HUES6 (cell line): ENCODE results near the gene DIRAS1.
"Not testable (repeated sequence)": the region's sequence is repeated elsewhere in the genome, so short reads cannot be mapped to it uniquely, and the experiment has no call there.

Experiments
- H3K27ac ChIP-seq: 2 replicates; pipeline ENCODE4 v1.7.0; 2013; ENCODE audit warnings: low read depth, mild to moderate bottlenecking, low read length, inconsistent platforms
- H3K27me3 ChIP-seq: 2 replicates; pipeline ENCODE4 v1.6.1; 2013; ENCODE audit warnings: low read length; ENCODE audit not compliant: control insufficient read depth, insufficient read depth
- H3K36me3 ChIP-seq: 2 replicates; pipeline ENCODE4 v1.6.1; 2013; ENCODE audit warnings: low read length; ENCODE audit not compliant: control insufficient read depth, insufficient read depth
- H3K4me1 ChIP-seq: 2 replicates; pipeline ENCODE4 v1.6.1; 2013; ENCODE audit warnings: low read length; ENCODE audit not compliant: control insufficient read depth, insufficient read depth
- H3K4me3 ChIP-seq: 2 replicates; pipeline ENCODE4 v1.5.1; 2013; ENCODE audit warnings: low read depth, low read length
- H3K9ac ChIP-seq: one replicate; pipeline ENCODE4 v1.6.1; 2013; ENCODE audit warnings: mild to moderate bottlenecking, low read length
- H3K9me3 ChIP-seq: 2 replicates; pipeline ENCODE4 v1.6.1; 2013; ENCODE audit warnings: low read depth, low read length; ENCODE audit not compliant: control insufficient read depth, insufficient read depth

The DIRAS1 gene

DNA sequence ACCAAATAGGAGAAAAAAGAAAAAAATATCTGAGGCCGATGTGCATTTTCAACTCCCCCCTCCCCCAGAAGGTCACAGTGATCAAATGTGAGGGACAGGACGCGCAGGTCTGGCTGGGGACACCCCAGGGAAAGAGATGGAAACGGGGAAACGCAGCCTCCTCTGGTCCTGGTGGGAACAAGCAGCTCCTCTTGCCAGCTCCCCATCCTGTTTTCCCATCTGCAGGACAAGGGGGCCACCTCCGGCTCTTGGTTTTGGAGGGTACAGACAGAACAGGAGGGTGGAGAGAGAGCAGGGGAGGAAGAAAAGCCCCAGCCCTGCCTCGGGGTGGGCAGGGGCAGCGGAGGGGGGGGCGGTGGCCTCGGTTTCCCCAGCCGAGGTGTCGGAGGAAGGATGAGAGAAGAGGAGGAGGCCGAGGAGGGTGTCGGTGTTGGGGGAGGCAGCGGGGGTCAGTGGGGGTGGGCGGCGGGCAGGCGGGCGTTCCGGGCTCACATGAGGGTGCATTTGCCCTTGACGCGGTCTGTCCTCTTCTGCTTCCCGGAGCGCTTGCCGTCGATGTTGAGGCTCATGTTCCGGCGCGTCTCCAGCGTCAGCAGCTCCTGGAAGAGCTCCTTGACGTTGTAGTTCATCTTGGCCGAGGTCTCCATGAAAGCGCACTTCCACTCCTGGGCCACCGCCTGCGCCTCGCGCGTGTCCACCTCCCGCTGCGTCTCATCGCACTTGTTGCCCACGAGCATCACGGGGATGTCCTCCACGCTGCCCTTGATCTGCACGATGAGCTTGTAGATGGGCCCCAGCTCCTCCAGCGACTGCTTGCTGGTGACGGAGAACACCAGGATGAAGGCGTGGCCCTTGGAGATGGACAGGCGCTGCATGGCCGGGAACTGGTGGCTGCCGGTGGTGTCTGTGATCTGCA, 4.2 kb downstream of the DIRAS1 start:
- Histone ChIP-seq H3K27ac (no peak overlapping the region), H3K9ac (no peak overlapping the region), H3K4me1 (peaks cover 9% of the 10 kb centered on the region; the same call in 1 of the 2 replicates), H3K27me3 (peaks cover 6% of the 10 kb centered on the region), H3K36me3 (no peaks in the 10 kb centered on the region), H3K9me3 (peaks cover 13% of the 10 kb centered on the region), H3K4me3 (no peak overlapping the region)

DNA sequence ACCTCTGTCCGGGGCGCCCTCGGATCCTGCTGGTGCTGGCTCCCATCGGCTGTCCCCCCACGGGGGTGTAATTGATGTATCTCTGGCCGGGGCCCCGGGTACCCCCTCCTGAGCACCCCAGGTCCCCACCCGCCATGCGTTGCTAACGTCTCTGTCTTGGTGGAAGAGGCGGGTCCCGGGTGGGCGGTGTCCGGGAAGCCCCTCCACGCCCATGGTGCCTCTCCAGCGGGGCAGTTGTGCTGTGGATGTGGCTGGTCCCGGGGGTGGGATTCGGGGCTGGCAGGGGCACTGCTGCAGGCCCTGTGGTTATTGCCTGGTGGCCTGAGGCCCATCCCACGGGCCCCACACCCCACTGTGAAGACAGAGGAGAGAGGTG, 4.9 kb downstream of the DIRAS1 start:
- Histone ChIP-seq H3K4me1 (peaks cover 8% of the 10 kb centered on the region; the same call in 1 of the 2 replicates), H3K9me3 (peaks cover 13% of the 10 kb centered on the region), H3K27me3 (no peaks in the 10 kb centered on the region; the same call in 1 of the 2 replicates), H3K27ac (no peak overlapping the region), H3K9ac (no peak overlapping the region), H3K4me3 (no peak overlapping the region), H3K36me3 (no peaks in the 10 kb centered on the region)

DNA sequence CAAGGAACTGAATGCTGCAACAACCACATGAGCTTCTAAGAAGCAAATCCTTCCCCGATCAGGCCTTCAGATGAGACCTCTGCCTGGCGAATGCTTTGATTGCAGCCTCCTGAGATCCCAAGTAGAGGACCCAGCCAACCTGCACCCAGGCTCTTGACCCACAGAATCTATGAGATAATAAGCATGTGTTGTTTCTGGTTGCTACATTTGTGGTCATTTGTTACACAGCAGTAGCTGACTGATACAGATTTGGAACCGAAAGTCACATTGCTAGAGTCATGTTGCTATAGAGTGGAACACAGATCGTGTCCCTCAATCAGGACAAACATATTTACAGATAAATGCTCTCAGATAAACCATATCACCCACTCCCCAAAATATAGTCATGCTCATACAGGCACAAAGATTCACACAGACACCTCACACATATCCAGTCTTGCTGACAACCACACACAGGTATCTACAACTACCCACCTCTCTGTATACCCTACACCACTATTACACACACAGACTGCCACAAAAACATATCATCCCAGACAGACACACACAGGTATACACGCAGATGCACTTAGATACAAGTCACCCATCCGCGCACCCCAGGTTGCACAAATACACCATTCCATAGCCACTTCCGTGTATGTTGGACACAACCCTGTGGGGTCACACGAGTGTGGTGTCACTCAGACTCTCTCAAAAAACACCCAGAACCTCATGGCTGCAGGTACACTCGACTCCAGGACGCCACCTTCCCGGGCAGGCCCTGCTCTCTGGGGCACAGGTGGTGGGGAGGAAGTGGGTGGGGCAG, 5.5 kb downstream of the DIRAS1 start:
- Histone ChIP-seq H3K36me3 (no peaks in the 10 kb centered on the region), H3K9me3 (peaks cover 13% of the 10 kb centered on the region), H3K27ac (no peak overlapping the region), H3K27me3 (no peaks in the 10 kb centered on the region; the same call in 1 of the 2 replicates), H3K9ac (no peak overlapping the region), H3K4me1 (peaks cover 8% of the 10 kb centered on the region; the same call in 1 of the 2 replicates), H3K4me3 (no peak overlapping the region)

DNA sequence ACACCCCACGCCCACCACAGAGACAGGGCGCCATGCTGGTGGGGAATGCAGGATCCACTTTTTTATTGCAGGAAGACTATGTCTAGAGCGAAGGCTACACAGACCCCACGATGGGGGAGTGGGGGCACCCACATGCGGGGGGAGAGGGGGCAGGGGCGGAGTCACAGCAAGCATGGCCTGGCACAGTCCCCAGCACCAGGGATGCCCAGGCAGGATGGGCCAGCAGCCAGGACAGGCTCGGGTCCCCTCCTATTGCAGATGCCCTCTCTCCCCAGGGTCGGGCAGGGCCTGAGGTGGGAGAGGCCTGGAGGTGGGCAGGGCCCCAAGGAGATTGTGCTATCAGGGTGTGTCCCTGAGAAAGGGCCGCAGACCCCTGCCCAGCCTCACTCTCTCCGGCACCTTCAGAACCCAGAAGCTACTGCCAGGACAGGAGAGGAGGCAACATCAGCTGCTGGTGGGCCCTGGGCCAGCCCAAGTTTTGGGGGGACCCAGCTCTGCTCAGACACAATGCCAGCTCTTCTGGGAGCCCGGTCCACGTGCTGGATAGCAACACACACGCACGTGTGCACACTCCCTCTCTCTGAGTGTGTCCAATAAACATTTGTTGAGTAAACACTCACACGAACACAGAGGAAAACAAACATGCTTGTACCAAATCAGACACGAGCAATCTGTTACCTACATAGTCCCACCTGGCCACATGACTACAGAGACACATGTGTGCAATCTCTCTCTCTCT, 6.5 kb downstream of the DIRAS1 start:
- Histone ChIP-seq H3K9me3 (peaks cover 13% of the 10 kb centered on the region), H3K36me3 (no peaks in the 10 kb centered on the region), H3K27me3 (no peaks in the 10 kb centered on the region; the same call in 1 of the 2 replicates), H3K27ac (no peak overlapping the region), H3K4me1 (peaks cover 2% of the 10 kb centered on the region; the same call in 1 of the 2 replicates), H3K9ac (no peak overlapping the region), H3K4me3 (no peak overlapping the region)

DNA sequence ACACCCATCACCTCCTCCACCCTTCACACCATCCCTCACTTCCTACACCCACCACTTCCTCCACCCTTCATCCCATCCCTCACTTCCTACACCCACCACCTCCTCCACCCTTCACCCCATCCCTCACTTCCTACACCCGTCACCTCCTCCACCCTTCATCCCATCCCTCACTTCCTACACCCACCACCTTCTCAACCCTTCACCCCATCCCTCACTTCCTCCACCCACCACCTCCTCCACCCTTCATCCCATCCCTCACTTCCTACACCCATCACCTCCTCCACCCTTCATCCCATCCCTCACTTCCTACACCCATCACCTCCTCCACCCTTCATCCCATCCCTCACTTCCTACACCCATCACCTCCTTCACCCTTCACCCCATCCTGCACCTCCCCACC, 7.1 kb downstream of the DIRAS1 start:
- not testable (repeated sequence) for H3K36me3 ChIP-seq, H3K27me3 ChIP-seq, H3K4me1 ChIP-seq, H3K9ac ChIP-seq, H3K27ac ChIP-seq, H3K4me3 ChIP-seq
- peaks cover 13% of the 10 kb centered on the region for H3K9me3 ChIP-seq

DNA sequence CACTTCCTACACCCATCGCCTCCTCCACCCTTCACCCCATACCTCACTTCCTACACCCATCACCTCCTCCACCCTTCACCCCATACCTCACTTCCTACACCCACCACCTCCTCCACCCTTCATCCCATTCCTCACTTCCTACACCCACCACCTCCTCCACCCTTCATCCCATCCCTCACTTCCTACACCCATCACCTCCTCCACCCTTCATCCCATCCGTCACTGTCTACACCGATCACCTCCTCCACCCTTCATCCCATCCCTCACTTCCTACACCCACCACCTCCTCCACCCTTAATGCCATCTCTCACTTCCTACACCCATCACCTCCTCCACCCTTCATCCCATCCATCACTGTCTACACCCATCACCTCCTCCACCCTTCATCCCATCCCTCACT, 8.0 kb downstream of the DIRAS1 start:
- not testable (repeated sequence) for H3K36me3 ChIP-seq, H3K27ac ChIP-seq, H3K4me1 ChIP-seq, H3K27me3 ChIP-seq, H3K4me3 ChIP-seq, H3K9ac ChIP-seq
- peaks cover 13% of the 10 kb centered on the region for H3K9me3 ChIP-seq

DNA sequence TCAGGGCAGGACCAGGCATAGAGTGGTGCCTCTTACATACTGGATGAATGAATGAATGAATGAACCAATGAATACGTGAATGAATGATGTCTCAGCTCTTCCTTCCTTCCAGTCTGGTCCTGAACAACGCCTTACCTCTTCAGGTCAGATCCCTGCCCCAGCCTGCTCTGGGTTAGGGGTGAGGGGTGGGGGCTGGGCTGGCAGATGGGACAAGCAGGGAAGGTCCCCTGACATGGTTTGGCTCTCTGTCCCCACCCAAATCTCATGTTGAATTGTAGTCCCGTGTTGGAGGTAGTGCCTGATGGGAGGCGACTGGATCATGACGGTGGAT, 9.3 kb downstream of the DIRAS1 start:
- no peaks in the 10 kb centered on the region for H3K4me1 ChIP-seq
- H3K9ac ChIP-seq = no peak overlapping the region
- H3K9me3 ChIP-seq = peaks cover 13% of the 10 kb centered on the region
- no peak overlapping the region for H3K27ac ChIP-seq
- H3K4me3 ChIP-seq = no peak overlapping the region
- no peaks in the 10 kb centered on the region; the same call in 1 of the 2 replicates for H3K27me3 ChIP-seq
- no peaks in the 10 kb centered on the region for H3K36me3 ChIP-seq

DNA sequence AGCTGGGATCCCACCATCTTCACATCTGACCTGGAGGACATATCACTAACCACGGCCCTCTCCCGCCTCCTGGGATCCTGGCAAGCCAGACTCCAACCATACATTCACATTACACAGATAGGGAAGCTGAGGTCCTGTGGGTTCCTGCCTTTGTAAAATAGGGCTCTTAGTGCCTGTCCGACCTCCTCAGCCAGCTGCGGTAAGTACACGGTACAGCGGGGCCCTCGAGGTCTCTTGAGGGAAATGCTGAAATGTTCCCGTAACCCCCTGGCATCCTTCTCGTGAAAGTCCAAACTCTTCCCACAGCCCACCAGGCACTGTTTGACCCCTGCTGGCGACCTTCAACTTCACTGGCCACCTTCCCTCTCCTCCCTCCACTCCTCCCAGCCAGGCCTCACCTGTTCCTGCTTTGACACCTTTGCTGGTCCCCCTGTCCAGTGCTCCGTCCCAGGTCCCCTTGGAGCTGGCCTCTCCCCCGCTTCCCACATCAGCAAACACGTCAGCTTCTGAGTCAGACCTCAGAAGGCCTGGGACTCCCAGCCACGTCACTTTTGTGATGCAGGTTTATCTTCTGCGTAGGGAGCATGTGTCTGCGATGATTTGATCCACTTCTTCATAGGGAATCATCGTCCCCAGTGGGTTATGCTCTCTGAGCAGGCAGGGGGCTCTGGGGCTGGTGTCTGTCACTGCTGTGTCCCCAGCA, 9.8 kb downstream of the DIRAS1 start:
- Histone ChIP-seq H3K27me3 (no peaks in the 10 kb centered on the region; the same call in 1 of the 2 replicates), H3K4me1 (no peaks in the 10 kb centered on the region), H3K4me3 (no peak overlapping the region), H3K9ac (no peak overlapping the region), H3K9me3 (peaks cover 13% of the 10 kb centered on the region), H3K27ac (no peak overlapping the region), H3K36me3 (no peaks in the 10 kb centered on the region)

DNA sequence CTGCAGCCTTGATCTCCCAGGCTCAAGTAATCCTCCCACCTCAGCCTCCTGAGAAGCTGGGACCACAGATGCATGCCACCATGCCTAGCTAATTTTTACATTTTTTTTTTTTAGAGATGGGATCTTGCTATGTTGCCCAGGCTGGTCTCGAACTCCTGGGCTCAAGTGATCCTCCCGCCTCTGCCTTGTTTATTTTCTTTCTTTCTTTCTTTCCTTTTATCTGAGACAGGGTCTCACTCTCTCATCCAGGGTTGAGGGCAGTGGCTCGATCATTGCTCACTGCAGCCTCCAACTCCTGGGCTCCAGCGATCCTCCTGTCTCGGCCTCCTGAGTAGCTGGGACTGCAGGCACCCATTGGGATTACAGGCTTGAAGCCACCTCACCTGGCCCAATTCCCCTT, 14.9 kb downstream of the DIRAS1 start:
- no peak overlapping the region for H3K9ac ChIP-seq
- H3K9me3 ChIP-seq = no peaks in the 10 kb centered on the region
- H3K4me3 ChIP-seq = no peak overlapping the region
- H3K4me1 ChIP-seq = peaks cover 5% of the 10 kb centered on the region; the same call in 1 of the 2 replicates
- H3K27me3 ChIP-seq = peaks cover 9% of the 10 kb centered on the region
- H3K27ac ChIP-seq = no peak overlapping the region
- no peaks in the 10 kb centered on the region for H3K36me3 ChIP-seq

DNA sequence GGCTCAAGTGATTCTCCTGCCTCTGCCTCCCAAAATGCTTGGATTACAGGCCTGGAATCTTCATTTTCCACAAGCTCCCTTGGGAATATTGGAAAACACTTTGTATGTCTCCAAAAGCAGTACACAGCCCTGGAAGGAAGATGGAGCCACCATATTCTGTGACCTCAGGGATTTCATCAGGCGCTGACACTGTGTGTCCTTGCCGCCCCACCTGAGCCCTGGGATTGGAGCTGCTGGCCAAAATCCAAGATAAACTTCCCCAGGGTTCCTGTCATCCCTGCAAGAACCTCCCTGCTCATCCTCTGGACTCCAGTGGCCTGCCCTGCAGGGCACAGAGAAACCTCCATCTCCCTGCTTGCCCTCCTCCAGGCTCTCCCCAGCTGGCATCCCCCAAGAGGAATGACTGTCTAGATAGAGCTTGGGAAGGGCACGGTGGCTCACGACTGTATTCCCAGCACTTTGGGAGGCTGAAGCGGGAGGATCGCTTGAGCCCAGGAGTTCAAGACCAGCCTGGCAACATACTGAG, 17.4 kb downstream of the DIRAS1 start:
- Histone ChIP-seq H3K27me3 (peaks cover 29% of the 10 kb centered on the region), H3K36me3 (no peaks in the 10 kb centered on the region), H3K4me1 (peaks cover 12% of the 10 kb centered on the region; the same call in 1 of the 2 replicates), H3K27ac (no peak overlapping the region), H3K9me3 (no peaks in the 10 kb centered on the region), H3K9ac (no peak overlapping the region), H3K4me3 (no peak overlapping the region)
